B cell (primary cell): ENCODE data around the gene CACHD1. TPM values are rescaled to one million over a fixed set of nuclear protein-coding genes. Genes with fewer than 3 reads are reported as not detected.

ENCODE experiments used
- ATAC-seq: fragments of 200-7000 bp; cut with Tn5 transposase; one replicate; pipeline ENCODE4 v1.10.0; 2021; ENCODE audit warnings: low read depth, mild to moderate bottlenecking, moderate number of reproducible peaks, moderate library complexity
- CTCF ChIA-PET: fragments of 350-600 bp; sonication (Branson Sonifier 250); formaldehyde crosslinking; loops from one replicate; lab custom pipeline; 2021; ENCODE audit warnings: antibody characterized with exemption, inconsistent platforms; lab: Charles Lee
- POLR2A ChIA-PET: fragments of 350-600 bp; sonication (Branson Sonifier 250); formaldehyde crosslinking; loops from one replicate; lab custom pipeline; 2021; ENCODE audit warnings: antibody characterized with exemption; lab: Charles Lee
- DNase-seq: peaks from one replicate; pipeline ENCODE4 v3.0.0; 2013
- H2AFZ ChIP-seq: 2 replicates; pipeline ENCODE4 v1.6.1; 2012; ENCODE audit warnings: mild to moderate bottlenecking, low read depth, low read length; ENCODE audit not compliant: insufficient read depth, poor library complexity, severe bottlenecking
- H3K27ac ChIP-seq, 2 donors: 1 replicate in 1 of 2; 2 replicates in 1 of 2; pipeline ENCODE4 v1.5.1; 2012 to 2013; ENCODE audit warnings: low read length in 2 of 2, mild to moderate bottlenecking in 2 of 2, moderate library complexity in 1 of 2
- H3K27me3 ChIP-seq, 4 experiments: fragments of 200-600 bp in 1 of 4; sonication (generic) in 1 of 4; replicated peaks in 1 of 4; 1 replicate in 2 of 4; 2 replicates in 2 of 4; pipeline versions ENCODE4 v1.6.1 to v1.7.0; 2013 to 2016; ENCODE audit warnings: low read length in 3 of 4, mild to moderate bottlenecking in 2 of 4, mixed read lengths in 1 of 4, moderate library complexity in 1 of 4; ENCODE audit not compliant: insufficient read depth in 4 of 4, control insufficient read depth in 3 of 4; ENCODE audit errors: control extremely low read depth in 1 of 4
- H3K36me3 ChIP-seq, 2 experiments: replicated peaks in 1 of 2; 1 replicate in 1 of 2; 2 replicates in 1 of 2; pipeline versions ENCODE4 v1.6.1 to v1.7.1; 2013; ENCODE audit warnings: low read length in 1 of 2; ENCODE audit not compliant: insufficient read depth in 2 of 2, control insufficient read depth in 1 of 2; ENCODE audit errors: control extremely low read depth in 1 of 2, extremely low read depth in 1 of 2
- H3K4me1 ChIP-seq, 2 donors: fragments of 200-600 bp in 1 of 2; sonication (generic) in 1 of 2; 1 replicate in 1 of 2; 2 replicates in 1 of 2; pipeline versions ENCODE4 v1.5.1 to v1.6.1; 2013 to 2017; ENCODE audit warnings: low read length in 2 of 2; ENCODE audit not compliant: control insufficient read depth in 2 of 2, insufficient read depth in 2 of 2
- H3K4me2 ChIP-seq: replicated peaks from 2 replicates; pipeline ENCODE3; 2012; ENCODE audit warnings: mild to moderate bottlenecking, low read depth, low read length; ENCODE audit not compliant: poor library complexity, severe bottlenecking
- H3K4me3 ChIP-seq, 5 experiments: fragments of 200-600 bp in 1 of 5; sonication (generic) in 1 of 5; 1 replicate in 3 of 5; 2 replicates in 2 of 5; pipeline versions ENCODE4 v1.5.1 to v1.7.0; 2011 to 2016; ENCODE audit warnings: low read length in 4 of 5, mild to moderate bottlenecking in 4 of 5, low read depth in 2 of 5, control low read depth in 1 of 5, moderate library complexity in 1 of 5; ENCODE audit not compliant: insufficient read depth in 1 of 5; ENCODE audit errors: control extremely low read depth in 1 of 5, extremely low read depth in 1 of 5
- H3K79me2 ChIP-seq: fragments of 200-600 bp; sonication (generic); one replicate; pipeline ENCODE4 v1.6.0; 2016; ENCODE audit warnings: low read length; ENCODE audit not compliant: control insufficient read depth, insufficient read depth
- H3K9ac ChIP-seq: fragments of 200-600 bp; sonication (generic); 2 replicates; pipeline ENCODE4 v1.6.1; 2017; ENCODE audit warnings: mild to moderate bottlenecking, low read length, moderate library complexity
- H3K9me3 ChIP-seq, 3 donors: one replicate each; pipeline versions ENCODE4 v1.6.1 to v1.7.1; 2013; ENCODE audit warnings: low read length in 2 of 3; ENCODE audit not compliant: control insufficient read depth in 2 of 3, insufficient read depth in 1 of 3; ENCODE audit errors: control extremely low read depth in 1 of 3
- H4K20me1 ChIP-seq: 2 replicates; pipeline ENCODE4 v1.6.0; 2012; ENCODE audit warnings: mild to moderate bottlenecking, low read length; ENCODE audit not compliant: insufficient read depth, control insufficient read depth, poor library complexity, severe bottlenecking
- H3K27ac Mint-ChIP-seq: one replicate; pipeline ENCODE4 v1.8.0; 2021; ENCODE audit warnings: mixed read lengths
- H3K27me3 Mint-ChIP-seq: one replicate; pipeline ENCODE4 v1.8.0; 2021; ENCODE audit warnings: mixed read lengths
- H3K4me1 Mint-ChIP-seq: one replicate; pipeline ENCODE4 v1.8.0; 2021; ENCODE audit warnings: mixed read lengths
- H3K4me3 Mint-ChIP-seq: one replicate; pipeline ENCODE4 v1.8.0; 2021; ENCODE audit warnings: mixed read lengths
- H3K9me3 Mint-ChIP-seq: one replicate; pipeline ENCODE4 v1.8.0; 2022; ENCODE audit warnings: mixed read lengths; ENCODE audit not compliant: insufficient read depth
- CTCF ChIP-seq: fragments of 200-600 bp; IDR thresholded peaks from one replicate; pipeline ENCODE4 v1.8.0; 2022; ENCODE audit warnings: antibody characterized with exemption, mild to moderate bottlenecking
- EZH2 ChIP-seq: IDR thresholded peaks from 2 replicates; pipeline ENCODE4 v1.6.1; 2012; ENCODE audit warnings: borderline replicate concordance, low read depth, mild to moderate bottlenecking, moderate library complexity, low read length; ENCODE audit not compliant: insufficient read depth, poor library complexity, severe bottlenecking
- WGBS: methylation state at CpG from one replicate; pipeline ENCODE4 v1.1.5; 2013; ENCODE audit warnings: missing lambda C conversion rate; ENCODE audit not compliant: insufficient coverage; 5-methylcytosine and 5-hydroxymethylcytosine counted together
- intact Hi-C: fragments of 100-400 bp; cut with micrococcal nuclease; formaldehyde crosslinking; loops from one replicate; pipeline ENCODE4 v1.10.0; 2022
- polyA plus RNA-seq: library from polyadenylated mRNA; depleted of rRNA; stranded (reverse); fragments of >200 nt; gene quantifications from 2 replicates; pipeline ENCODE4 v1.2.3, GENCODE V29; 2012
- total RNA-seq, 2 donors: library from RNA; stranded (reverse); fragments of 120-200 nt in 1 of 2; gene quantifications; 1 replicate in 1 of 2; 2 replicates in 1 of 2; pipeline versions ENCODE4 v1.2.3 to v1.2.4, GENCODE V29; 2013 to 2022

CACHD1 gene
- total and polyA plus RNA-seq, 2 donors (not counting 1 experiment from before 2014, with no cell fraction given): not detected

GRCh38 chr1:64483731-64484414, 13.9 kb downstream of the CACHD1 start:
- H3K4me1 Mint-ChIP-seq: no peaks in the 10 kb centered on the region
- Histone ChIP-seq H3K9me3 (no peaks in the 10 kb centered on the region), H3K79me2 (no peaks in the 10 kb centered on the region), H3K36me3 (no peaks in the 10 kb centered on the region), H2AFZ (no peak overlapping the region), H3K9ac (no peak overlapping the region), H3K27me3 (peaks cover 0 to 3% (median under 1%) of the 10 kb centered on the region in 4 experiments), H3K27ac (no peak overlapping the region), H3K4me2 (no peak overlapping the region), H4K20me1 (no peaks in the 10 kb centered on the region), H3K4me3 (no peak overlapping the region), H3K4me1 (no peaks in the 10 kb centered on the region)
- ChIA-PET CTCF (no interaction called here), POLR2A (no interaction called here)
- TF ChIP-seq CTCF (no peak), EZH2 (no peak)
- DNase-seq: no peak
- intact Hi-C loops: no loop called here
- H3K4me3 Mint-ChIP-seq: no peak overlapping the region
- H3K27me3 Mint-ChIP-seq: peaks cover 32% of the 10 kb centered on the region
- no peaks in the 10 kb centered on the region for H3K9me3 Mint-ChIP-seq
- ATAC-seq: no peak
- no peak overlapping the region for H3K27ac Mint-ChIP-seq
- WGBS: 92% methylated on average over 5 of the region's 7 CpGs

GRCh38 chr1:64484651-64485050, 14.7 kb downstream of the CACHD1 start:
- no CpG with 5 or more reads among the region's 3 CpGs for WGBS
- no peak overlapping the region for H2AFZ ChIP-seq
- H3K79me2 ChIP-seq: no peaks in the 10 kb centered on the region
- peaks cover 0 to 3% (median 2%) of the 10 kb centered on the region in 4 experiments for H3K27me3 ChIP-seq
- DNase-seq: no peak
- POLR2A ChIA-PET: no interaction called here
- no peak overlapping the region for H3K4me3 Mint-ChIP-seq
- H3K4me1 Mint-ChIP-seq: no peaks in the 10 kb centered on the region
- no peak overlapping the region for H3K27ac Mint-ChIP-seq
- no peak overlapping the region for H3K27ac ChIP-seq
- no peaks in the 10 kb centered on the region for H3K9me3 ChIP-seq
- no peaks in the 10 kb centered on the region for H4K20me1 ChIP-seq
- no peak overlapping the region for H3K9ac ChIP-seq
- H3K4me2 ChIP-seq: no peak overlapping the region
- peaks cover 38% of the 10 kb centered on the region for H3K27me3 Mint-ChIP-seq
- H3K4me3 ChIP-seq: no peak overlapping the region
- H3K4me1 ChIP-seq: no peaks in the 10 kb centered on the region
- intact Hi-C loops: no loop called here
- H3K36me3 ChIP-seq: no peaks in the 10 kb centered on the region
- H3K9me3 Mint-ChIP-seq: no peaks in the 10 kb centered on the region
- CTCF ChIA-PET: no interaction called here
- no peak for ATAC-seq
- TF ChIP-seq CTCF (no peak), EZH2 (no peak)
